K562 (cell line): ENCODE measurements around the gene SNX10. TPM values are rescaled to one million over a fixed set of nuclear protein-coding genes. Genes with fewer than 3 reads are reported as not detected.

Experiments
- ATF2 ChIP-seq: sonication (generic); formaldehyde crosslinking; IDR thresholded peaks from 2 replicates; pipeline ENCODE4 v1.8.1; 2022; ENCODE audit warnings: missing genetic modification reagents
- CTBP1 ChIP-seq: fragments of 450-650 bp; IDR thresholded peaks from 2 replicates; pipeline ENCODE4 v1.6.1; 2016; ENCODE audit warnings: borderline replicate concordance
- MAFF ChIP-seq: IDR thresholded peaks from 2 replicates; pipeline ENCODE4 v1.6.1; 2012; ENCODE audit warnings: low read length, improper control_type of control experiment
- MAFK ChIP-seq: IDR thresholded peaks from 2 replicates; pipeline ENCODE4 v1.6.1; 2011; ENCODE audit warnings: low read length, improper control_type of control experiment
- RCOR1 ChIP-seq, 2 experiments: IDR thresholded peaks; 2 replicates each; pipeline ENCODE4 v1.6.1; 2012; ENCODE audit warnings: low read depth in 2 of 2, low read length in 2 of 2, borderline replicate concordance in 1 of 2, improper control_type of control experiment in 1 of 2
- REST ChIP-seq, 2 experiments: fragments of 450-650 bp; formaldehyde crosslinking in 1 of 2; IDR thresholded peaks; 2 replicates each; pipeline versions ENCODE4 v1.4.0 to v1.6.1; 2014 to 2020; ENCODE audit warnings: mild to moderate bottlenecking in 2 of 2, borderline replicate concordance in 1 of 2, low read depth in 1 of 2
- polyA plus RNA-seq, 8 experiments: library from polyadenylated mRNA; depleted of rRNA in 4 of 8; stranded (reverse) in 5 of 8; unstranded in 3 of 8; fragments of >200 nt; fragmentation: Nextera tagmentation in 2 of 8; fragmentation: Illumina TruSeq in 1 of 8; extraction: Ambion mirVana in 2 of 8; extraction: Trizol in 1 of 8; gene quantifications; 2 replicates each; pipeline versions ENCODE4 v1.2.1 to v1.2.3, GENCODE V29; 2011 to 2014; ENCODE audit warnings: inconsistent platforms in 1 of 8, missing spikeins in 1 of 8
- total RNA-seq, 7 experiments: library from RNA; depleted of rRNA in 6 of 7; stranded (reverse); fragments of >200 nt in 6 of 7; fragmentation: Illumina TruSeq in 2 of 7; extraction: Trizol in 2 of 7; gene quantifications; 2 replicates each; pipeline versions ENCODE4 v1.2.1 to v1.2.3, GENCODE V29; 2011 to 2021; ENCODE audit warnings: low replicate concordance in 1 of 7

Gene SNX10
- total and polyA plus RNA-seq, 9 of the 15 experiments (the other 6 are each of a cell fraction or from before 2014, with no cell fraction given), result 6.9 to 16.5 (median 11.5) TPM

- TF ChIP-seq ATF2 (CRISPR knock-in tag) (no peak), RCOR1 (IDR thresholded peaks at IDR 0.05; ENCODE audit: borderline replicate concordance in 1 of 2, low read depth in 2 of 2, low read length in 2 of 2) (peak in 1 of 2 experiments; percentile 51; a peak in 1 of 4 replicates), MAFK (0 out of 2 replicates have a peak, but pooled peaks have one; percentile 20), MAFF (peak; percentile 68), REST (IDR thresholded peaks at IDR 0.05; ENCODE audit: borderline replicate concordance) (peak; percentile 91), REST (CRISPR knock-in tag; IDR thresholded peaks at IDR 0.05; ENCODE audit: low read depth) (no peak), CTBP1 (0 out of 2 replicates have a peak, but pooled peaks have one; percentile 18)
- TF ChIP-seq, all 486 proteins: peak for 19
Measured at GRCh38 chr7:26365077-26365900, 73.6 kb downstream of the SNX10 start (continued).
